DMS153 treated with DMSO at 0.1 percent for 48 hours (cell line): ENCODE measurements around the gene PBX3.

Source experiments
- DNase-seq: peaks from one replicate; lab custom pipeline; 2025; ENCODE audit not compliant: unreplicated experiment; lab: John Stamatoyannopoulos, UW

The PBX3 gene

DNA sequence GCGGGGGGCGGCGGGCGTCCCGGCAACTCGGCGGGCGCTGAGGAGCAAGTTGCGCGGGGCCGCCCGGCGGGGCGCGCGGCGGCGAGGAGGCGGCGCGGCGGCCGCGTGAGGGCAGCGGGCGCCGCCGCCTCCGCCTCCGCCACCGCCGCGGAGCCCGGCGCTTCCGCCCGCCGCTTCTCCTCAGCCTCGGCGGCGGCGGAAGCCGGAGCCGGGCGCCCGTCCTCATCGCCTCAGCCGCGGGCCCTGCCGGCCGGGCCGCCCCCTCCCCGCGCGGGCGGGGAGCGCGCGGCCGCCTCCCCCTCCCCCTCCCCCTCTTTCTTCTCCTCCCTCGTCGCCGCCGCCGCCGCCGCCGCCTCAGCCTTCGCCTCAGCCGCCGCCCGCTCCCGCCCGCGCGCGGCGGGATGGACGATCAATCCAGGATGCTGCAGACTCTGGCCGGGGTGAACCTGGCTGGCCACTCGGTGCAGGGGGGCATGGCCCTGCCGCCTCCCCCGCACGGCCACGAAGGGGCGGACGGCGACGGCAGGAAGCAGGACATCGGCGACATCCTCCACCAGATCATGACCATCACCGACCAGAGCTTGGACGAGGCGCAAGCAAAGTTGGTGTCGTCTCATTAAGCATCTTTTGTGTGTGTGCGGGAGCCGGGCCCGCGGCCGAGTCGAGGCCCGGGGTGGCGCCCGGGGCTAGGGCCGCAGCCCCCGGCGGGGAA is at the start of gene PBX3:
Gene PBX3, plus strand, starts transcription at position 321 of the 712 bp plus-strand sequence.
- DNase-seq: no peak

DNA sequence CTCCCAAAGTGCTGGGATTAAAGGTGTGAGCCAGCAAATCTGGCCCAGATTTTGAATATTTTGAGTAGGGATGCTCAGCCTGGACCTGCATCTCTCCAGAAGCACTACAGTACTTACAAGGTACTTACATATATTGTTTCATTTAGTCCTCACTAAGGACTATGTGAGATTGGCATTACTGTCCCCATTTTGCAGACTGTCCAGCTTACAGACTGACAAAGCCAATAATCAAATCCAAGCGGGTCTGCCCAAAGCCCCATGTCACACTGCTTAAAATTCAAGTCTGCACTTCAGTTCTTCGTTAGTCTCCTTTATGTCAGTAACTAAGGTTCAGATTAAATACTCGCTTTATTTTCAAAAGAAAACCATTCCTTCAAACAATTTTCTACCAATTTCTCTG is 47.3 kb upstream of the PBX3 start:
- no peak for DNase-seq

DNA sequence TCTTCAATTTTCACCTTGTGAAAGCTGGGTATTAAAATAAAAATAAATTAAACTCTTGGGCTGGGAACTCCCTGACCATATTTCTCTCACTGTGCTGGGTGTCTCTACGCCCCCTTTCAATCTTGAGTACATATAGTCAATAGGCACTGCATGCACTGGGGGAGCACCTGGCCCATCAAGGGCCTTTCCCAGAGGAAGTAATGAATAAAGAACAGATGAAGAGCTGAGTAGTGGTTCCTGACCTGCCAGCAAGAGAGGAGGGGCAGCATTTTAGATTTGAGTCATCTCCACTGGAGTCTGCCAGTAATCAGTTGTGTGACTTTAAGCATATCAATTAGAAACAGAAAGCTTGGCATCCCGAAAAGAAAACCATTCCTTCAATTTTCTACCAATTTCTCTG is 46.4 kb upstream of the PBX3 start:
- no peak for DNase-seq

DNA sequence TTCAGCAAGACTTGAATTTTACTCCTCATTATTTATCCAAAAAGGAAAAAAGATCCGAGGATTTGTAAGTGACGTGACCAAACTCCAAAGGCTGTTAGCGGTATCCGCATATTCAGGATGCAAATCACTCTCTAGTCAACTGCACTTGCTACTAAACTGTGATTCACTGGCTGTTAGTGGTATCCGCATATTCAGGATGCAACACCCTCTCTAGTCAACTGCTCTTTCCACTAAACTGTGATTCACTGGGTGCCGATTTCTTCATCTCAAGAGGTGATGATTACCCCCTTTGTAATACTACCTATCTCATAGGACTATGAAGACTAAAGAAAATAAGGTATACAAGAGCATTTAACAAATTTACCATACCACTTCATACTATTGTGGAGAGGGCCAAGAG is 45.8 kb upstream of the PBX3 start:
- DNase-seq: no peak

DNA sequence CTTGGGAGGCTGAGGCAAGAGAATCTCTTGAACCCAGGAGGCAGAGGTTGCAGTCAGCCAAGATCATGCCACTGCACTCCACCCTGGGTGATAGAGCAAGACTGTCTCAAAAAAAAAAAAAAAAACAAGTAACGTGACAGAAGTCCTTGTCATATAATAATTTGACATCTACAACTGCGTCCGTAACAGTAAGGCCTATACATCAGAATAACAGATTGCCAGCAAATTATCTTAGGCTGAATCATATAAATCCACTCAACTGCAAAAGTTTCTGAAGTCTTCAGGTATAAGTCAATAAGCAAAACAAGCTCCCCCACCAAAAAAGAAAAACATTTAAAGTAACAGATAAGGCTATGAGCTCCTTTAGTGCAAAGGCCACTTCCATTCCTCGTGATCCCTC is 43.5 kb upstream of the PBX3 start:
- DNase-seq: no peak

DNA sequence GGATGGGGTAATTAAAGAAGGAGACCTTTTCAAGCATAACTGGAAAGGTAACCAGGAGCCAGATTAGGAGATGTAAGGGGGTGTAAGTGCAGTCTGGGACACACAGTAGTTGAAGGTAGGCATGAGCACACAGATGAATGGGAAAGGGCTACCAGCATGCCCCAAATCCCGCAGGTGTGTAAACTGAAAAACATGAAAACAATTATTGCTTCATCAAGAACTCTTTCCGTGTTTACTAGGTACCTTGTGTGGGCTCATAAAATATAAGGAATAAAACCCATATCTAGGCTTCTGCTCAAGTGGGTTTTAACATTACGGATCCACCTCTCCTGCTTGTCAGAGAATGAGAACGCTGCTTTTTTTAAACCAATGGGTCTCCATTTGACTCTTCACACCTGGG is 41.3 kb upstream of the PBX3 start:
- no peak for DNase-seq

DNA sequence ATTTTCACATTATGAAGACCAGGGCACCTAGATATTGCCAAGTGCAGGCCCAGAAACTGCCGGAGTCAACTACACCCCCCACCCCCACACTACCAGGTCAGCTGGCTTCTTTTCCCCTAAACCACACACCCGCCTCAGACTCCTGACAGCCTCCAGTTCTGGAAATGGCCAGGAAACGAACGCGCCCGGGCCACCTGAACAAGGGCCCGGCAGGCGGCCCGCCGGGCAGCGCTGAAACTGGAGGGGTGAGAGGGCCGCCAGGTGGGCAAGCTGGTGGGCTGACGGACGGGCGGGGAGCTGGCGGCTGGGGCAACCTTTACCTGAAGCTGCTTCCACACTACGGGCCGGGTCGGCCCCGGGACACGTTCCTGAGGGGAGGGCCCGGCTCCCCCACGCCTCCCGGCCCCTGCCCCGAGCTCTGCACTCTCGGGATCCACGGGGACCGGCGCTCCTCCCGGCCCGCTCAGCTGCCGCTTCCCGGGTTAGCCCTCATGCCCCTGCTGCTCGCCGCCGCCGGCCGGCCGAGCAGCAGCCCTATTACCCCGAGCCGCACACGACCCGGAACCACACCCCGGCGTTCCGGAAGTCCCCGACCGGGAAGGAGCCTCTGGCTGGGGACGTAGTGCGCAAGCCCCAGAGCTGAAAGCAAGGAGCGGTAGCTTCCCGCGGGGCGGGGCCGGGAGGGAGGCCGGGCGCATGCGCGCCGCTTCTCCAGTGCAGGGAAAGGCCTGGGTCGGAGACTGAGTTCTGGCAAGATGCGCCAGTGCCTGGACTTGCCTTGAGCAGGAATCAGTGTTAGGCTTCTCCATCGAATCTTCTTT is 40.3 kb upstream of the PBX3 start, which contains the start of gene MAPKAP1:
Gene MAPKAP1, minus strand, starts transcription at position 558 of the 821 bp plus-strand sequence. CDS start 34,634 bp downstream, outside the sequence.
- peak; percentile 85 for DNase-seq

DNA sequence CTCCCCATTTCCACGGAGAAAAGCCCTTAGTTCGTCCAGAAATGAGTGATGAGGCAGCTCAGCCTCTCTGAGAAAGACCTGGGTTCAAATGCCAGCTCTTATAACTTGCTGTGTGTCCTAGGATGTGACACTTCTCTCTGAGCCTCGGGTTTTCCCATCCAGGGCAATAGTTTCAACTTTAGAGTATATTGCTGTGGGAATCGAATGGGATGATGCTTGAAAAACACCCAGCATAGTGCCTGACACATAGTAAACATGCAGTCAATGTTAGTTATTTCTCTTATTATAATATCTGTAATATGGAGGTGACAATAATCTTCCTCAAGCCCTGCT is 39.7 kb upstream of the PBX3 start:
- no peak for DNase-seq

DNA sequence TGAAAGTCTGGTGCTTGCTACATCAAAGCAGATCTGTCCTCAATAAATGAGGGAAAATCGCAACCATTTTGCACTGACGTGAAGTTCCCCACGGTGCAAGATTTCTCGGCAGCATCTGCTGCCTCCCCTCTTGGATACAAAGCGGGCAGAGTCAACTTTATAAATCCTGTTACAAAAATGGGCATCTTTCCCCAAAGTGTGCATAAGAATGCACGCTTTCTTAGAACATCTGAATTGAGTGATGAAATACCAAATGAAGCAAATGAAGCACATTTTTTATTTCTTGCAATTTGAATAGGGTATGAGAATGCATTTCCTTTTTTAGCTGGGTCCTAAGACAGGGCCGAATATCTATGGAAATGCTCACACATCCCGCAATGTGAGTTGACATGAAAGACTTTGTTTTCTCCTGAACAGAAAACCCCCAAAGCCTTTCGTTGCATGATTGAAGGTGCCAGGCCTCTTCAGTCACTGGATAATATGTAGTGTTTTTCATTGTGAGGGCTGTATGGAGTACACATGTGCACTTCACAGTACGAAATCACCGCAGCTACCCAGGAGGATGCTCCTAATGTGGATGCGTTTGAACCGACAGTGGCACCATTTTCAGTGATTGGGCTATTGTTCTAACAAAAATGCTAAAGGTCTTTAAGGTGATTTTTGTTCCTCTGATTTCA is 20.6 kb upstream of the PBX3 start:
- DNase-seq: no peak

DNA sequence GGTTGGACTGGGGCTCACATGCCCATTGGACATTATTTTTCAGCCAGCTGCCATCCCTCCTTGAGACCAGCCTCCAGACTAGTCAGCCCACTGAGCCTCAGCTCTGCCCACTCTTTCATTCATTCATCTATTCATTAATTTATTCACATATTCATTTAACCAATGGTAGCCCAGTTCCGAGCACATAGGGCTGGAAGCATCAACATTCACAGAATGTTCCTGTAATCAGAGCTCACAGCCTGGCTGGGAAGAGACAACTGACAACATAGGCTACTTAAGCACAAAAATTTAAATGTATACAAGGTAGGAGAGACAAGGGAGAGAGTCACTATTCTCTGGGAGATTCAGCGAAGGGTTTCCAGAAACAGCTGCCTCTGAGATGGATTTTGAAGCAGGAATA is 17.0 kb upstream of the PBX3 start:
- DNase-seq: no peak

DNA sequence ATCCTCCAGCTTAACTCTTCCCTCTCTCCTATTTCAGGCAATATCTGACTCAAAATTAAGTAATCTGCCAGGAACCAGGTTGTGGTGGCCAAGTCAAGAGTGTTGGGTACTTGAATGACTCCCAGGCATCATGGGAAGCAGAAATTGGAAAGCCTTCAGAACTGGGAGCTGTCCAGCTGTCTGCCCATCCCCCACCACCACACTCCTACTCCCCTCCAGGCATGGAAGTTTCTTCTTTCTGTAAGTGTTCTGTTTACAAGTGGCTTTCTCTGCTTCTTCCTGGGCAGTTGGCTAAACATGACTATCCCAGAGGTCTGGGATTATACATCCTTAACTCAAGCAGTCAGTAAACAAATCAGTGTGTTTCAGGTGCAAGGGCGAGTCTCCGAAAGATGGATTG is 14.6 kb upstream of the PBX3 start:
- DNase-seq: no peak

DNA sequence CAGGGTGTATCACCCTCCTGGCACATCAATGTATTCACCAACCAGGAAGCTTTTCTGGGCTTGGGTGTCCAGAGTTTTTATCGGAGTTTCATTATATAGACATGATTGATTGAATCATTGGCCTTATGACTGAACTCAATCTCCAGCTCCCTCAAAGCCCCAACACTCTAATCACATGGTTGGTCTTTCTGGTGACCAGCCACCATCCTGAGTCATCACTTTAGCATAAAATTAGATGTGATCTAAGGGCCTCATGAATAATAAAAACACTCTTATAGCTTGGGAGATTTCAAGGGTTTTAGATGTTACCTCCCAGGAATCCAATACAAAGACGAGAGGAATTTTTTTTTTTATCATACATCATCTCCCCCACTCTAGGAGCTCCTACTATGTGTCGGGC is 7.7 kb upstream of the PBX3 start:
- DNase-seq: no peak

DNA sequence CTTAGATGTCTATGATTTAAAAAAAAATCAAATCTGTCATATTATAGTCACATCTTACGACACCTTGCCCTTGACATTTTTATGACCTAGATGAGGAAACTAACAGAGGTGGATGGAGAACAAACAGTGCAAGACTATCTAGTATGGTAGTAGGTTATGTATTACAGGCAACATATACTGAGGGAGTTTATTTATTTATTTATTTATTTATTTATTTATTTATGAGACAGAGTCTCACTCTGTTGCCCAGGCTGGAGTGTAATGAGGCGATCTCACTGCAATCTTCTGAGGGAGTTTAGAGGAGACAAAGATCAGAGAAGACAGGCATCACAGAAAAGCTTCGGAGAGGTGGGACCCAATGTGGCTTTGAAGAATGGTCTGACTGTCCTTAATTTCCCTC is 4.5 kb upstream of the PBX3 start:
- DNase-seq: no peak

DNA sequence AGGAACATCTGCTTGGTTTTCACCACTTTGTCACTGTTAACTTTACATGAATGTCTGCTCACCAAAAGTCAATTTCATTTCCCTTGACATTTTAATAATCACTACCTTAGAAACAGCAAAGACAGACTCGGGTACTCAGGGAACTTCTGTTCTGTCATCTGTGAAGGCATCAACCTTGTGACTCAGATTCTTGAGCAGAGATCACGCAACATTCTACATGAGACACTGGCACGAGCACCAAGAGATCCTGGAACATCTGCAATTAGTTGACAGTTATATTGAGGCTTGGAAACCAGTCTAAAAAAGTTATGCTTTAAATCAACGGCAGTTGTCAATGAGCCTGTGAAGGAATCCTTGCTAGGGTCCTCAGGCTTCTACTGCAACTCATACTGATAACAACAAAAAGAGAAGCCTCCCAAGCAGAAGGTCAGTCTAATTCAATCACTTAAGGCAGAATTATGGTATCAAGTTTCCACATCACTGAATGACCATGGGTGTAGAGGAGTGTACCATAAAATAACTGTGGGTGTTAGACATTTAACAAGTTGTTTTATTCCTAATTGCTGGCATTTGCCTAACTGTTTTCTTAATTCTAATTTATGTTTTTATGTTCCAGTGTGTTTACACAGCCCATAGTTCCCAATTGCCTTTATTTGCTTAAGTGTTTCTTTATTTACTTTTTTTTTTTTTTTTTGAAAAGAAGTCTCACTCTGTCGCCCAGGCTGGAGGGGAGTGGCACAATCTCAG is 3.3 kb upstream of the PBX3 start:
- no peak for DNase-seq

DNA sequence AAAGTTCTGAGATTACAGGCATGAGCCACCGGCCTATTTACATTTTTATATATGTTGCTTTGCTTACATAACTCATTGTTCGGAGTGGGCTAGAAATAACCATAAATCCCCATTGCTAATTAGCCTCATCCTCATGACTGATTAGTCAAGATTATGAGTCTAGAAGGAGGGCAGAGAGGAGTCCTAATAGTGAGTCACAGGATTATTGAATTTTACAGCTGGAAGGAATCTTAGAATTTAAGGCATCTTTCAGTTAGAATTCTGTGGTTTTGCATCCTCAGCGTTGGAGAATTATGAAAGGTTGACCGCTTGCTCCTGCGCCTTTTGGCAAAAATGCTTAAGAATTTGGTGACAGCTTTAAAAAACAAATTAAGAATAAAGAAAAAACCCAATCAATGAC is 2.6 kb upstream of the PBX3 start:
- no peak for DNase-seq

DNA sequence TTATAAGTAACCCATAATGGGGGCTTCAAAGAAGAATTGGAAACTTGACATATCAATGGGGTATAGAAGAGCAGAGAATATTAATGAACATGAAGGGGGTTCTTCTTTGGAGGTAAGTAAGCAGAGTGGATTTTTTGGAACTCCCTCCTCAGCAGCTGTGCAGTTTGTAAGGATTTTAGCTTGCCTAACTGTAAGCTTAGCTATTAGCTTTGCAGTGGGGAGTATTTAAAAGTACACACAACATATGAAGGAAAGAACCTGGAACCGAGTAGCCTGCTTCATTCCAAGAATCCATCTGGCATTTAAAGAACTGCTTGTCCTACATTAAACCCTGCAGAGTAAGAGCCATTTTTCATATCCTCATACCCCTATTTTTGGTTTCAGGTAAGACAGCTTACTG is 2.2 kb upstream of the PBX3 start:
- no peak for DNase-seq

DNA sequence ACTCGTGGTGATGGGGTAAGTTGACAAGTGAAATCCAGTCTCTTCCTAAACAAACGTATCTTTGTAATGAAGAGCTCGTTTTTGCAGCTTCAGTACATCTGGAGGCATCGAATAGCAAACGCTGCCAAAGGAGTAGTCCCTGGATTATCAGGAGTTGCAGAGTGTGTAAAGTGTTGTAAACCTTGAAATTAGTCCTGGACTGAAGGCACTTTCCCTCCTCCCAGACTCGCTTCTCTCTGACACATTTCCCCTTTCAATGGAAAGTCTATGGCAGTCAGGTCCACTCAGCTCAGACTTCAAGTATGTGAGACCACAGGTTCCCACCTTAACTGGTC is 1.5 kb upstream of the PBX3 start:
- DNase-seq: no peak

DNA sequence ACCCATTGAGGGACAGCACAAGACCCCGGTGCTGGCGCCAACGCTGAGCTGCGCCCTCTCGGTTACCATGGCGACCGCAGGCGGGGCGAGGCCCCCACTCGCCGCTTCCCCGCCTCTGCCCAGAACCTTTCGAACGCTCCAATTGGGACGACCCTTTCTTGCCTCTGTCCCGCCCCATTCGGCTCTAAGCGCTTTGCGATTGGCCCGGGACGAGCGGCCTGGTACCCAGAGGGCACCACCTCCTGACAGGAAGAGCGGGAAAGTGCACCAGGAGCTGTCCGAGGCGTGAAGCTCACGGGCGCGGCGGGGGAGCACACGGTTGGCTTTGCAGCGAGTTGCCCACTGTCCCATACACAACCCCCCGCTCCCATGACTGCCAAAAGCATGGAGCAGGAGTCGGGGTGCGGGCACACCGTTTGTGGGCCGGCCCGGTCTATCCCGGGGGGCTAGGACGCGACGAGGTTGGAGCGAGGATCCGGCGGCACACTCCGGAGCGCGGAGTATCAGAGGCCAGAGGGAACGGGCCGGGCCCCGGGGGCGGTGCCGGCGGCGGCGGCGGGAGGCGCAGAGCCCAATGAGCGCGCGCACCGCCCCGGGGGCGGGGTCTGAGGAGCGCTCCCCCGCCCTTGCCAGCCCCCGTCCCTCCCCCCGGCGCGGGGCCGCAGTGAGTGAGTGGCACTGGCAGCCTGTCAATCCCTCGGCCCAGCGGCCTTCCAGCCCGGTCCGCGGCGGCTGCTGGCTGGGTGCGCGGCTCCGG is 978 bp upstream of the PBX3 start:
- peak; percentile 96 for DNase-seq

DNA sequence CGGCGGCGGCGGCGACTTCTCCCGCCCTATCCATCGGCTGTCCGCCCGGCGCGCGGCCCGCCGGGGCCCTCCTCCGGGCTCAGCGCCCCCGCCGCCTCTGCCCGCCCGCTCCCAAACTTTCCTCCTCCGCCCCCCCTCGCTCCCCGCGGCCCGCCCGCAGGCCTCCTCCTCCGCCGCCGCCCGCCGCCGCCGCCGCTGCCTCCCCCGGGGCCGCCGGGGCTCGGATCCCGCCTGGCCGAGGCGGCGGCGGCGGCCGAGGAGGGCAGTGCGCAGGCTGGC is 460 bp upstream of the PBX3 start:
- DNase-seq: no peak

DNA sequence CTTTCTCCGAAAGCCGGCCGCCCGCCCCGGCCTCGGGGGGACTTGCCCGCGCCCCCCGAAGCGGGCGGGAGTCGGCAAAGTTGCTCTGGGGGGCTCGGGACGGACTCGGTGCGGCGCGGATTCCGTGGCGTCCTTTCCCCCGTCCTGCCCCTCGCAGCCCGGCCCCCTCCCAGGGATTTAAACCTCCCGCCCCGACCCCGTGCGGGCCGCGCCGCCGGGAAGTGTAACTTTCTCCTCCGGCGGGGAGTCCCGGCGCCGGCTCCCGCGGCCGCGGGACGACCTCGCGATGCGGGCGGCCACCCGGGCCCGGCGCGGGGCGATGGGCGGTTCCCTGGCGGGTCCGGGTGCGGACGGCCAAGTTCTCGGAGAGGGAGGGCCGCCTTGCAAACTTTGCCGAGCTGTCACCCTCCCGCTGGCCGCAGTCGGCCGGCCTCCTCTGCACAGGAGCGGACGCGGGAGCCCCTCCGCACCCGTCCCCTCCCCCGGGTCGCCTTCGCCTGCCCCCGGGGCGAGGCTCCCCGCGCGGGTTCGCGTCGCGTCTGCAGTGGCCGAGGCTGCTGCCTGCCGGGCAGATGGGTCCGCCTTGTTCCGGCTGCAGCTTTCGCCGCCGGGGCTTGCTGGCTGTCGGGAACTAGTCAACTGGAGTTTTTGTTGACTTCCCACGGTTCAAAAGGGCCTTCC is 732 bp downstream of the PBX3 start:
- DNase-seq: no peak
